Muscle layer of duodenum (tissue), 2 donors: ENCODE results near the gene C1QC.

Source experiments
- H3K27ac ChIP-seq: one replicate; pipeline ENCODE4 v1.7.0; 2013; ENCODE audit warnings: mild to moderate bottlenecking, low read length
- H3K27me3 ChIP-seq: one replicate; pipeline ENCODE4 v1.7.0; 2013; ENCODE audit warnings: low read depth, mild to moderate bottlenecking, control low read depth, low read length
- H3K36me3 ChIP-seq, 2 donors: one replicate each; pipeline ENCODE4 v1.7.0; 2013; ENCODE audit warnings: low read length in 2 of 2, control low read depth in 1 of 2, mild to moderate bottlenecking in 1 of 2; ENCODE audit not compliant: insufficient read depth in 2 of 2, control insufficient read depth in 1 of 2
- H3K4me1 ChIP-seq, 2 donors: one replicate each; pipeline ENCODE4 v1.7.0; 2013; ENCODE audit warnings: low read length in 2 of 2, mild to moderate bottlenecking in 2 of 2, control low read depth in 1 of 2, moderate library complexity in 1 of 2; ENCODE audit not compliant: insufficient read depth in 2 of 2, control insufficient read depth in 1 of 2
- H3K4me3 ChIP-seq, 2 donors: one replicate each; pipeline ENCODE4 v1.7.0; 2013; ENCODE audit warnings: low read length in 2 of 2, low read depth in 1 of 2, mild to moderate bottlenecking in 1 of 2
- H3K9me3 ChIP-seq, 2 donors: one replicate each; pipeline ENCODE4 v1.7.0; 2013; ENCODE audit warnings: low read length in 2 of 2, control low read depth in 1 of 2, mild to moderate bottlenecking in 1 of 2; ENCODE audit not compliant: control insufficient read depth in 1 of 2
- donor health status: healthy.

C1QC gene

GRCh38 chr1:22643381-22643780 is at the start of gene C1QC:
Gene C1QC (plus strand): TSS chr1:22643633. CDS start chr1:22644024, 391 bp downstream.
- Histone ChIP-seq H3K27me3 (no peaks in the 10 kb centered on the region), H3K4me1 (peaks cover 0 to 4% of the 10 kb centered on the region in 2 donors), H3K36me3 (no peaks in the 10 kb centered on the region), H3K9me3 (no peaks in the 10 kb centered on the region), H3K27ac (peak within 1 kb of the TSS; percentile 39), H3K4me3 (no peak within 1 kb of the TSS)

DNA sequence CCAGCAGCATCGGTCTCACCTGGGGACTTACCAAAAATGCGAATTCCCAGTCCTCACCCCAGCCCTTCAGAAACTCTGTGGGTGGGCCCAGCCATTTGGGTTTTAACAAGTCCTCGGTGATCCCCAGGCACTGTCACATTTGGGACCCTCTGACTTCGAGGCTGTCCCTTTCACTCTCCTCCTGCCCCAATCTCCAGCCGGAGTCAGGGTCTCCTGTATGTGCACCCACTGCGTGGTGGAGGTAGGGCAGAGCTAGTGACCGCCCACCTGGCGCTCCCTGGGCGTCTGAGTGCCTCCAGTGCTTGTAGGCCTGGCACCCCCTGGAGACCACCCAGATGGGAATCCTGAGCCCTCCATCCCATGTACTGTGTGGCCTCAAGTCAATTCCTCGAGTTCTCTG is 49.0 kb upstream of the C1QC start:
- Histone ChIP-seq H3K9me3 (no peaks in the 10 kb centered on the region), H3K27ac (no peak overlapping the region), H3K36me3 (no peaks in the 10 kb centered on the region), H3K4me3 (no peak overlapping the region), H3K4me1 (no peaks in the 10 kb centered on the region), H3K27me3 (peaks cover 22% of the 10 kb centered on the region)

- H3K4me1 ChIP-seq = no peaks in the 10 kb centered on the region
- no peaks in the 10 kb centered on the region for H3K36me3 ChIP-seq
- H3K4me3 ChIP-seq = no peak overlapping the region
- peaks cover 22% of the 10 kb centered on the region for H3K27me3 ChIP-seq
- H3K27ac ChIP-seq = no peak overlapping the region
- no peaks in the 10 kb centered on the region for H3K9me3 ChIP-seq
Observed at GRCh38 chr1:22595108-22595507, 48.3 kb upstream of the C1QC start.

DNA sequence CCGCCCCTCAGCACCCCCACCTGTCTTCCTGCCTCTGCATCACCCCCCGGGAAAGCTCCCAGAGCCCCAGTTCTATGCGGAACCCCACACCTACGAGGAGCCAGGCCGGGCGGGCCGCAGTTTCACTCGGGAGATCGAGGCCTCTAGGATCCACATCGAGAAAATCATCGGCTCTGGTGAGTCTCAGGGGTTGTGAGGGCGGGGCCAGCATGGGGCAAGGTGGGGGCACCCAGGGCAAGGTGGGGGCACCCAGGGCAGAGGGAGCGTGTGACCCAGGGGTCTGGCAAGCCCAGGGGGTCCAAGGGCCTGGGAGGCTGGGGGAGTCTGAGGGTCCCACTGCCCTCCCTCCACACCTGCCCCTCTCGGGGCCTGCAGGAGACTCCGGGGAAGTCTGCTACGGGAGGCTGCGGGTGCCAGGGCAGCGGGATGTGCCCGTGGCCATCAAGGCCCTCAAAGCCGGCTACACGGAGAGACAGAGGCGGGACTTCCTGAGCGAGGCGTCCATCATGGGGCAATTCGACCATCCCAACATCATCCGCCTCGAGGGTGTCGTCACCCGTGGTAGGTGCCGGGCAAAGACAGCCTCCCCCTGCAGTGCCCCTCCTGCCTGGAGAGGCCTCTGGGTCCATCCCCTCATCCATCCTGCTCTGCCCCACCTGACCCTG is 46.0 kb upstream of the C1QC start:
- H3K36me3 ChIP-seq = no peaks in the 10 kb centered on the region
- no peaks in the 10 kb centered on the region for H3K4me1 ChIP-seq
- H3K27me3 ChIP-seq = peaks cover 15% of the 10 kb centered on the region
- no peaks in the 10 kb centered on the region for H3K9me3 ChIP-seq
- no peak overlapping the region for H3K4me3 ChIP-seq
- no peak overlapping the region for H3K27ac ChIP-seq

DNA sequence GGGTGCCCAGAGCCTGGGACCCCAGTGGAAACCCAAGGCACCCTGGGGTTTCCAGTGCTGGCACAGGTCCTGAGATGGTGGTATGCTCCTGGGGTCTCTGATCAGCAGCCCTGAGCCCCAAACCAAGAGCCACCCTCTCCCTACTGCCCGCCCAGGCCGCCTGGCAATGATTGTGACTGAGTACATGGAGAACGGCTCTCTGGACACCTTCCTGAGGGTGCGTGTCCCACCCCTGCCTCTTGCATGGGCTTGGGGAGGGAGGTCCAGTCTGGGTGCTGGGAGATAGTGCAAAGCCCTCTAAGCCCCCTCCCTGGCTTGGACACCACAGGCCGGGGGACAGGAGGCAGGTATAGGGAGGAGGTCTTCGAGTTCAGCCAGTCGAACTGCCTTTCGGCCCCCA is 45.4 kb upstream of the C1QC start:
- Histone ChIP-seq H3K36me3 (no peaks in the 10 kb centered on the region), H3K4me3 (no peak overlapping the region), H3K9me3 (no peaks in the 10 kb centered on the region), H3K27ac (no peak overlapping the region), H3K27me3 (peaks cover 12% of the 10 kb centered on the region), H3K4me1 (no peaks in the 10 kb centered on the region)

- peaks cover 10% of the 10 kb centered on the region for H3K27me3 ChIP-seq
Observed at GRCh38 chr1:22598736-22599135, 44.7 kb upstream of the C1QC start.

GRCh38 chr1:22600071-22600816 is 43.2 kb upstream of the C1QC start:
- H3K27ac ChIP-seq = no peak overlapping the region

More at GRCh38 chr1:22598736-22599135, 44.7 kb upstream of the C1QC start:
- no peaks in the 10 kb centered on the region for H3K36me3 ChIP-seq
- H3K27ac ChIP-seq = no peak overlapping the region
- H3K4me3 ChIP-seq = no peak overlapping the region
- H3K9me3 ChIP-seq = no peaks in the 10 kb centered on the region
- H3K4me1 ChIP-seq = no peaks in the 10 kb centered on the region

GRCh38 chr1:22600817-22601605 is 42.4 kb upstream of the C1QC start:
- H3K27me3 ChIP-seq = peaks cover 11% of the 10 kb centered on the region
- H3K4me3 ChIP-seq = no peak overlapping the region
- no peaks in the 10 kb centered on the region for H3K9me3 ChIP-seq
- no peaks in the 10 kb centered on the region for H3K36me3 ChIP-seq
- no peaks in the 10 kb centered on the region for H3K4me1 ChIP-seq
- H3K27ac ChIP-seq = no peak overlapping the region

More at GRCh38 chr1:22600071-22600816, 43.2 kb upstream of the C1QC start:
- Histone ChIP-seq H3K4me3 (no peak overlapping the region), H3K27me3 (peaks cover 11% of the 10 kb centered on the region), H3K36me3 (no peaks in the 10 kb centered on the region), H3K4me1 (no peaks in the 10 kb centered on the region), H3K9me3 (no peaks in the 10 kb centered on the region)

DNA sequence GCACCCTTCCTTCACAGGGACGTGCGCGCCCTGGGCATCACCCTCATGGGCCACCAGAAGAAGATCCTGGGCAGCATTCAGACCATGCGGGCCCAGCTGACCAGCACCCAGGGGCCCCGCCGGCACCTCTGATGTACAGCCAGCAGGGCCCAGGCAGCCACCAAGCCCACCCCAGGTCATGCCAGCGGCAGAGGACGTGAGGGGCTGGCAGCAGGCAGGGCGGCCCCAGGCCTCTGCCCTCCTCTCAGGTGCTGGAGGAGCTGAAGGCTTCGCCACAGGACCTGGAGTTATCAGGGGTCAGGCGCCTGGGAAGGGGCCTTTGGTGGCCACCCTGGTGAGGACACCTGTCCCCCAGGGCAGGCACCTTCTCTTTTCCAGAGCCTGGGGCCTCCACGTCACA is 41.8 kb upstream of the C1QC start:
- no peak overlapping the region for H3K27ac ChIP-seq
- no peaks in the 10 kb centered on the region for H3K9me3 ChIP-seq
- H3K4me3 ChIP-seq = no peak overlapping the region
- no peaks in the 10 kb centered on the region for H3K36me3 ChIP-seq
- peaks cover 11% of the 10 kb centered on the region for H3K27me3 ChIP-seq
- H3K4me1 ChIP-seq = no peaks in the 10 kb centered on the region

DNA sequence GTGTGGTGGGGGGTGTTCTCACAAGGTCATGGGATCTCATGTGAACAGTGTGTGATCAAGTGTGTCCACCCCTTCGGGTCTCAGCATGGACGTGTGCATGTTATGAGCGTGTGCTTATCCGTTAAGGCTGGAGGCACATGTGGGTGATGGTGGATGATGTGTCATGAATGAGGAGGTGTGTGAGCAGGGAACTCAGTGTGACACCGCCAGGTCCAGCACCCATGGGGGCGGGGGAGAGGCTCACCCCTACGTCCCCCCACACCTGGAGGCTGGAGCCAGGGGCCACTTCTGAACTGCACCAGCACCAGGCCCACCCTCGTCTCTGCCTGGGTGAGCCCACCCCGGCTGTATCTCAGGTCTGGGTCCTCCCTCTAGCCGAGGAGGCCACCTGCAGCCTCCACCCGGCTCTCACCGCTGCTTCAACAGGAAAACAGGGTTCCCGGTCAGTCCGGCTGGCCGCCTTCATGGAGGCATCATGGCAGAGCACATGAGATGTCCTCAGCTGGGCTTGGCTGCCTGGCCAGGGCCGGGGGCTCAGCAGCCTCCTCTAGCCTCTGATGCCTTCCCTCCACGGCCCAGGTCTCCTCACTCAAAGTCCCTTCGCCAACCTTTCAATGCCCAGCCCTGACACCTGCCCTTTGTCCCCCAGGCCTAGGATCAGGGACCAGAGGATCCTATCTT is 41.2 kb upstream of the C1QC start:
- no peak overlapping the region for H3K27ac ChIP-seq
- no peaks in the 10 kb centered on the region for H3K4me1 ChIP-seq
- H3K9me3 ChIP-seq = no peaks in the 10 kb centered on the region
- no peaks in the 10 kb centered on the region for H3K36me3 ChIP-seq
- peaks cover 11% of the 10 kb centered on the region for H3K27me3 ChIP-seq
- H3K4me3 ChIP-seq = no peak overlapping the region

DNA sequence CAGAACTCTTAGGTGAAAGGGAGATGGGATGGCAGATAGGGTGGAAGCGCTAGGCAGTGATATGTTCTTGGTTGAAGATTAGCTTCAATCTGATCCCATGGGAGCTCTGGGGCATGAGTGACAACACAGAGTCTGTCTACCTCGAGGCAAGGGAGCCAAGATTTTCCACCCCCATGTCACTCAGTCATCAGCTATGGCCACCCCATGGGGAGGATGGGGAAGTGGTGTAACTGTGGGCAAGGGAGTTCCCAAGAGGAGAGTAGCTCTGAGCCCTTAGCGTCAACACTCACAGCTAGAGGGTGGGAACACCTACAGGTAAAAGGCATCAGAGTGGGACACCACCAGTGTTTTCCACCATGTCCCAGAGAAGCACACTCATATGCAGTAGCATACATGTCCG is 37.3 kb upstream of the C1QC start:
- no peaks in the 10 kb centered on the region for H3K4me1 ChIP-seq
- H3K9me3 ChIP-seq = no peaks in the 10 kb centered on the region
- H3K27ac ChIP-seq = no peak overlapping the region
- peaks cover 21% of the 10 kb centered on the region for H3K27me3 ChIP-seq
- no peak overlapping the region for H3K4me3 ChIP-seq
- no peaks in the 10 kb centered on the region for H3K36me3 ChIP-seq
